Peyer's patch (tissue), 4 donors: Measurements from ENCODE around the gene LAPTM5. TPM values are rescaled to one million over a fixed set of nuclear protein-coding genes. Genes with fewer than 3 reads are reported as not detected.

Source experiments
- DNase-seq, 3 donors: peaks; one replicate each; pipeline ENCODE4 v3.0.0-alpha.2; 2017 to 2019
- H3K27ac ChIP-seq, 4 donors: fragments of 200-600 bp; sonication (generic); one replicate each; pipeline ENCODE4 v1.5.1; 2016 to 2019
- H3K27me3 ChIP-seq, 2 donors: fragments of 200-600 bp; sonication (generic); one replicate each; pipeline ENCODE4 v1.5.1; 2019
- H3K36me3 ChIP-seq, 3 donors: fragments of 200-600 bp; sonication (generic); one replicate each; pipeline ENCODE4 v1.5.1; 2016 to 2019
- H3K4me1 ChIP-seq, 4 donors: fragments of 200-600 bp; sonication (generic); one replicate each; pipeline ENCODE4 v1.5.1; 2016 to 2019
- H3K4me3 ChIP-seq, 4 donors: fragments of 200-600 bp; sonication (generic); 1 replicate in 3 of 4; 2 replicates in 1 of 4; pipeline ENCODE4 v1.5.1; 2016 to 2019; ENCODE audit warnings: mild to moderate bottlenecking in 1 of 4
- H3K9me3 ChIP-seq, 4 donors: fragments of 200-600 bp; sonication (generic); one replicate each; pipeline ENCODE4 v1.5.1; 2016 to 2019; ENCODE audit warnings: mild to moderate bottlenecking in 1 of 4
- CTCF ChIP-seq, 6 experiments: fragments of 450-650 bp in 4 of 6; fragments of 200-600 bp in 2 of 6; sonication (generic) in 1 of 6; IDR thresholded peaks; one replicate each; pipeline ENCODE4 v1.5.1; 2017 to 2019; ENCODE audit warnings: antibody characterized with exemption in 6 of 6, mild to moderate bottlenecking in 3 of 6, moderate library complexity in 1 of 6
- POLR2A ChIP-seq, 2 donors: fragments of 450-650 bp; IDR thresholded peaks; one replicate each; pipeline ENCODE4 v1.5.1; 2017; ENCODE audit warnings: antibody characterized with exemption in 2 of 2, mild to moderate bottlenecking in 2 of 2, moderate library complexity in 2 of 2
- total RNA-seq, 4 donors: library from RNA; depleted of rRNA; stranded (reverse); fragments of >200 nt; gene quantifications; one replicate each; pipeline ENCODE4 v1.1.0, GENCODE V29; 2016

LAPTM5 gene
- total RNA-seq, 4 donors from 2014 or later: 10.3 to 77.6 (median 18.3) TPM

- H3K4me1 ChIP-seq: peaks cover 0 to 19% (median 3%) of the 10 kb centered on the region in 4 donors
- TF ChIP-seq CTCF (IDR thresholded peaks at IDR 0.05): no peak
- TF ChIP-seq POLR2A (IDR thresholded peaks at IDR 0.05): no peak
- no peak overlapping the region for H3K27ac ChIP-seq
- DNase-seq: no peak
- peaks cover 0 to 19% (median 0%) of the 10 kb centered on the region in 3 donors for H3K36me3 ChIP-seq
- H3K27me3 ChIP-seq: no peaks in the 10 kb centered on the region
- H3K4me3 ChIP-seq: no peak overlapping the region
- no peaks in the 10 kb centered on the region for H3K9me3 ChIP-seq
Observed at GRCh38 chr1:30735124-30735523, 22.4 kb downstream of the LAPTM5 start.

DNA sequence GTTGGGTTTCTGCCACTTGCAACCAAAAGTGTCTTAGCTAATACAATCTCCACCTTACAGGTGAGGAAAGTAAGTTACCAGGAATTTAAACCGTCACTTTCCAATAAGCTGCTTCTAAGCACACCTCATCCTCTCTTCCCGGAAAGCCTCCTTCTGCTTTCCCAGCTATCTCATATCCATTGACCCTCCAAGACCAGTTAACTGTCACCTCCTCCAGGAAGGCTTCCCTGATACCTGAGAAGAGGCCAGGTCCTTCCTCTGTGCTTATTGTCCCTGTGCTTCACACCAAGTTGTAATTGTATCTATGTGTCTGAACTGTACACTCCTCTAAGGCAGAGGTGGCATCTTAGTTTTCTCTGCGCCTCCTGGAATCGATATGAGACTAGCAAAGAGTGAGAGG is 23.0 kb downstream of the LAPTM5 start:
- H3K9me3 ChIP-seq: no peaks in the 10 kb centered on the region
- no peak overlapping the region for H3K27ac ChIP-seq
- no peak overlapping the region for H3K4me3 ChIP-seq
- H3K27me3 ChIP-seq: no peaks in the 10 kb centered on the region
- TF ChIP-seq CTCF (IDR thresholded peaks at IDR 0.05) (no peak), POLR2A (IDR thresholded peaks at IDR 0.05) (no peak)
- peaks cover 0 to 19% (median 6%) of the 10 kb centered on the region in 4 donors for H3K4me1 ChIP-seq
- peaks cover 0 to 18% (median 0%) of the 10 kb centered on the region in 3 donors for H3K36me3 ChIP-seq
- DNase-seq: no peak

GRCh38 chr1:30734106-30734505 is 23.5 kb downstream of the LAPTM5 start:
- Histone ChIP-seq H3K36me3 (peaks cover 0 to 13% (median 0%) of the 10 kb centered on the region in 3 donors), H3K9me3 (no peaks in the 10 kb centered on the region), H3K4me3 (no peak overlapping the region), H3K4me1 (peaks cover 0 to 23% (median 9%) of the 10 kb centered on the region in 4 donors), H3K27me3 (no peaks in the 10 kb centered on the region), H3K27ac (no peak overlapping the region)
- DNase-seq: no peak
- no peak for TF ChIP-seq POLR2A (IDR thresholded peaks at IDR 0.05)
- TF ChIP-seq CTCF (IDR thresholded peaks at IDR 0.05): no peak

DNA sequence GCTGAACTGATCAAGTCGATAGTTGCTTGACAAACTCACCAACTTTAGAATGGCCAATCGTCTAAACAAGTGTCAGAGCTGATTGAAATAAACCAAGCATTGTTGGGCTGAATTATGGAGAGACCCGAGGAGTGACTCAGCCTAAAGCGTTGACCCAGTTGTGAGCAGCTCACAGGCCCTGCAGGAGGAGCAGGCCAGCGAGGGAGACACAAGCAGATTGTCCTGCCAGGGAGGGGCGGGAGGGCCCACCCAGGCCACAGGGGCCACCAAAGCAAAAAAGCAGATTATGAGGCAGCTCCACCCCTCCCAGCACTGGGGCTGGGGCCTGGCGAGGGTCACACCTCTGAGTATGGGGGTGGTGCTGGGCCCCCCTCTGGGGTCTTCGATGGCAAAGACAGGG is 24.1 kb downstream of the LAPTM5 start:
- Histone ChIP-seq H3K27ac (no peak overlapping the region), H3K36me3 (peaks cover 0 to 10% (median 0%) of the 10 kb centered on the region in 3 donors), H3K9me3 (no peaks in the 10 kb centered on the region), H3K4me3 (no peak overlapping the region), H3K4me1 (peaks cover 0 to 23% (median 10%) of the 10 kb centered on the region in 4 donors), H3K27me3 (no peaks in the 10 kb centered on the region)
- TF ChIP-seq CTCF (IDR thresholded peaks at IDR 0.05) (no peak), POLR2A (IDR thresholded peaks at IDR 0.05) (no peak)
- no peak for DNase-seq

DNA sequence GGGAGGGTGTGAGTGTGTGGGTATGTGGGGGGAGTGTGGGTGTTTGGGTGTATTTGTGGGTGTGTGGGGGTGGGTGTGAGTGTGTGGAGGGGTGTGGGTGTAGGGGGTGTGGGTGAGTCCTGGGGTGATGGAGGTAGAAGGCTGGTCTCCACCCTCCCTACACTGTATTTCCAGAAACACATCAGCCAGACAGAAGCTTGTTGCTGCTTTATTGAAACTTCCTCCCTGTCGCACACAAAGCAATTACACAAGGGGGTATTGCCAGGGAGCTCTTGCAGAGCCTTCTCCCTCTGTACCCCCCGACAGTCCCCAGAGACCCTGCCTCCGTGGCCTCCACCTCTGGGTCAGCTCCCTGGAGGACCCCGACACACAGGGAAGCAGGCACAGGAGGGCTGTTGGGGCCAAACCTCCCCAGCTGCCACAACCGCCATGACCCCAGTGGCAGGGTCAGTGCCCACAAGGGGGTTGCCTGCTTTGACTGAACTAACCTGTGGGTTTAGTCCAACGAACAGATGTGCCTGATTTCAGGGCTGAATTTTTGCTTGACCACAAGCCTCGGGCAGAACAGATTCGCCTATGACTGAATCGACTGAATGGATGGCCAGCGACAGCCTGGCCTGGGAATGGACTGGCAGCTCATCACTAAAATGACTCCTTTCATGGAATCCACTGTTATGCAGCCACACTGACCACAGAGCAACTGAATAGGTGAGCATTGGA is 25.1 kb downstream of the LAPTM5 start:
- TF ChIP-seq POLR2A (IDR thresholded peaks at IDR 0.05) (no peak), CTCF (IDR thresholded peaks at IDR 0.05) (no peak)
- no peaks in the 10 kb centered on the region for H3K27me3 ChIP-seq

More for the DNA sequence above, 25.1 kb downstream of the LAPTM5 start:
- H3K36me3 ChIP-seq: peaks cover 0 to 4% (median 0%) of the 10 kb centered on the region in 3 donors
- H3K9me3 ChIP-seq: no peaks in the 10 kb centered on the region
- no peak for DNase-seq
- H3K27ac ChIP-seq: peak overlapping the region in 1 of 4 donors; percentile 74
- peaks cover 0 to 23% (median 10%) of the 10 kb centered on the region in 4 donors for H3K4me1 ChIP-seq
- H3K4me3 ChIP-seq: no peak overlapping the region
